Endothelial cell of umbilical vein (primary cell): ENCODE data around the gene ETV6. TPM values are rescaled to one million over a fixed set of nuclear protein-coding genes. Genes with fewer than 3 reads are reported as not detected.

Experiments
- BruUV-seq: library from RNA; stranded (reverse); fragments of 400-500 nt; replicated peaks from 2 replicates; lab custom pipeline; 2021; lab: Mats Ljungman, UMichigan
- CTCF ChIA-PET: fragments of 300-600, 350-600 bp; sonication (Branson Sonifier 250); formaldehyde crosslinking; loops from one replicate; lab custom pipeline; 2021; ENCODE audit warnings: antibody characterized with exemption, inconsistent platforms; lab: Charles Lee
- POLR2A ChIA-PET: fragments of 300-600, 350-600 bp; sonication (Branson Sonifier 250); formaldehyde crosslinking; loops from one replicate; lab custom pipeline; 2021; ENCODE audit warnings: antibody characterized with exemption, inconsistent platforms; lab: Charles Lee
- DNase-seq: peaks from one replicate; pipeline ENCODE4 v3.0.0-alpha.2; 2011; ENCODE audit warnings: low read depth, low spot score
- FAIRE-seq: peaks from 2 replicates; lab custom pipeline; 2011; peaks lifted over from hg19 to GRCh38; lab: Jason Lieb, UNC
- H2AFZ ChIP-seq: 2 replicates; pipeline ENCODE4 v1.6.0; 2012; ENCODE audit warnings: low read depth, low read length, control low read depth, inconsistent platforms
- H3K27ac ChIP-seq: 2 replicates; pipeline ENCODE4 v1.5.1; 2011; ENCODE audit warnings: low read depth, mild to moderate bottlenecking, control low read depth, low read length, moderate library complexity; ENCODE audit not compliant: insufficient read depth
- H3K27me3 ChIP-seq, 2 experiments: 2 replicates each; pipeline versions ENCODE4 v1.6.0 to v1.6.1; 2011; ENCODE audit warnings: low read length in 2 of 2, mixed read lengths in 1 of 2; ENCODE audit not compliant: control insufficient read depth in 2 of 2, insufficient read depth in 2 of 2
- H3K36me3 ChIP-seq, 2 experiments: 2 replicates in 1 of 2; 3 replicates in 1 of 2; pipeline ENCODE4 v1.5.1; 2011; ENCODE audit warnings: low read length in 2 of 2, mild to moderate bottlenecking in 1 of 2, moderate library complexity in 1 of 2; ENCODE audit not compliant: control insufficient read depth in 2 of 2, insufficient read depth in 2 of 2; ENCODE audit errors: extremely low read depth in 1 of 2
- H3K4me1 ChIP-seq: 3 replicates; pipeline ENCODE4 v1.5.1; 2011; ENCODE audit warnings: mild to moderate bottlenecking, low read length; ENCODE audit not compliant: control insufficient read depth, insufficient read depth; ENCODE audit errors: extremely low read depth
- H3K4me2 ChIP-seq: 2 replicates; pipeline ENCODE4 v1.6.1; 2011; ENCODE audit warnings: low read length, control low read depth, mixed read lengths; ENCODE audit not compliant: insufficient read depth
- H3K4me3 ChIP-seq, 3 experiments: fragments of 200-600 bp in 1 of 3; sonication (generic), shearing (Covaris generic) in 1 of 3; replicated peaks in 1 of 3; 2 replicates each; pipeline ENCODE4 v1.5.1; 2011 to 2016; ENCODE audit warnings: control low read depth in 3 of 3, low read length in 3 of 3, mild to moderate bottlenecking in 2 of 3, inconsistent platforms in 1 of 3, low read depth in 1 of 3, moderate library complexity in 1 of 3; ENCODE audit not compliant: insufficient read depth in 1 of 3
- H3K79me2 ChIP-seq: 2 replicates; pipeline ENCODE4 v1.6.0; 2012; ENCODE audit warnings: low read length, inconsistent platforms; ENCODE audit not compliant: control insufficient read depth, insufficient read depth
- H3K9ac ChIP-seq: replicated peaks from 2 replicates; pipeline ENCODE3; 2011; ENCODE audit warnings: low read length, control low read depth; ENCODE audit not compliant: insufficient read depth; ENCODE audit errors: extremely low read depth
- H3K9me1 ChIP-seq: replicated peaks from 3 replicates; pipeline ENCODE4 v1.6.0; 2011; ENCODE audit warnings: mild to moderate bottlenecking, low read length; ENCODE audit not compliant: control insufficient read depth, insufficient read depth; ENCODE audit errors: extremely low read depth
- H3K9me3 ChIP-seq: replicated peaks from 2 replicates; pipeline ENCODE4 v1.5.1; 2012; ENCODE audit warnings: low read length, inconsistent platforms; ENCODE audit not compliant: control insufficient read depth, insufficient read depth
- H4K20me1 ChIP-seq: replicated peaks from 2 replicates; pipeline ENCODE3; 2011; ENCODE audit warnings: mild to moderate bottlenecking, low read length; ENCODE audit not compliant: control insufficient read depth, insufficient read depth; ENCODE audit errors: extremely low read depth
- EZH2 ChIP-seq: IDR thresholded peaks from 2 replicates; pipeline ENCODE4 v1.6.1; 2012; ENCODE audit warnings: borderline replicate concordance, low read depth, mild to moderate bottlenecking, moderate library complexity, low read length, inconsistent platforms; ENCODE audit not compliant: severe bottlenecking
- FOS ChIP-seq: IDR thresholded peaks from 2 replicates; pipeline ENCODE4 v1.6.1; 2011; ENCODE audit warnings: mild to moderate bottlenecking, low read length, moderate library complexity, borderline replicate concordance; ENCODE audit not compliant: insufficient read depth
- GATA2 ChIP-seq: IDR thresholded peaks from 2 replicates; pipeline ENCODE4 v1.7.0; 2011; ENCODE audit warnings: low read depth, mild to moderate bottlenecking, moderate library complexity, mixed read lengths, low read length; ENCODE audit not compliant: insufficient read length, insufficient read depth
- JUN ChIP-seq: IDR thresholded peaks from 2 replicates; pipeline ENCODE4 v1.6.1; 2011; ENCODE audit warnings: borderline replicate concordance, low read depth; ENCODE audit not compliant: insufficient read length, insufficient read depth
- MYC ChIP-seq: IDR thresholded peaks from one replicate; pipeline ENCODE4 v1.6.1; 2011; ENCODE audit warnings: mild to moderate bottlenecking, low read depth, low read length
- POLR2A ChIP-seq: IDR thresholded peaks from 2 replicates; pipeline ENCODE4 v1.6.1; 2012; ENCODE audit warnings: low read depth, mild to moderate bottlenecking, control low read depth, low read length
- POLR2AphosphoS5 ChIP-seq: IDR thresholded peaks from 2 replicates; pipeline ENCODE4 v1.6.1; 2012; ENCODE audit warnings: low read depth, mild to moderate bottlenecking, control low read depth, low read length, moderate library complexity; ENCODE audit not compliant: insufficient read depth
- dilution Hi-C: fragments of 300-500 bp; cut with MboI; formaldehyde crosslinking; loops from one replicate; pipeline ENCODE4 v1.15.0; 2019; ENCODE audit warnings: low sequenced_read_pairs; ENCODE audit not compliant: extremely low pct_ligation_motif_present
- intact Hi-C: fragments of 100-400 bp; cut with micrococcal nuclease; formaldehyde crosslinking; loops from one replicate; pipeline ENCODE4 v1.10.0; 2022
- polyA plus RNA-seq, 4 experiments: library from polyadenylated mRNA; depleted of rRNA in 3 of 4; stranded (reverse) in 3 of 4; unstranded in 1 of 4; fragments of >200 nt; gene quantifications; 2 replicates each; pipeline versions ENCODE4 v1.2.1 to v1.2.3, GENCODE V29; 2011 to 2012; ENCODE audit warnings: missing spikeins in 1 of 4
- total RNA-seq: library from RNA; stranded (reverse); gene quantifications from 2 replicates; pipeline ENCODE4 v1.2.3, GENCODE V29; 2021
- TF ChIP-seq, protein P1 (sequence below): IDR thresholded peaks from 2 replicates; pipeline ENCODE4 v1.6.1; 2011; ENCODE audit not compliant: insufficient read depth, insufficient read length
- TF ChIP-seq, protein P2 (sequence below), 2 donors: IDR thresholded peaks; 1 replicate in 1 of 2; 2 replicates in 1 of 2; pipeline ENCODE4 v1.5.1; 2011; ENCODE audit warnings: low read length in 2 of 2, mild to moderate bottlenecking in 2 of 2, moderate library complexity in 2 of 2, control low read depth in 1 of 2, inconsistent platforms in 1 of 2, low read depth in 1 of 2; ENCODE audit not compliant: insufficient read depth in 1 of 2; ENCODE audit errors: extremely low read depth in 1 of 2

The ETV6 gene
- total and polyA plus RNA-seq, 2 donors (not counting 3 experiments of a cell fraction or from before 2014, with no cell fraction given) = 15.9 to 57.1 TPM

DNA sequence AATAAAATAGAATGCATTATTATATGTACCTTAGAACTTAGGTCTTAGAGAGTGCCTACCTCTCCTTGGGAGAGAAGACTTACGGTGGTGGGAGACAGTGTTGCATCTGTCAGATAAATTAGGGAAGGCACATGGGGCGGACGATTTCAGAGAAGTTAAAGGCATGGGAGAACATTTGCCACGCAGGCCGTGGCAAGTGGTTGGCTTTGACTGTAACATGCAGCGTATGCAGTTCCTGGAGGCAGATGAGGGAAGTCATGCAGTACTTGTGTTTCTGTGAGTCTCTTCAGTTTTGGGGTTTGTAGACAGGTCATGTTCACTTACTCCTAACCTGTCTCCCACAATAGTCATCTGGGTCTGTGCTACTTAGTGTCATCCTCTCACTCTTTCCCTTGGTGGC is 43.6 kb downstream of the ETV6 start:
- Histone ChIP-seq H3K4me1 (peaks cover 13% of the 10 kb centered on the region), H3K79me2 (peaks cover 82% of the 10 kb centered on the region), H3K4me3 (no peak overlapping the region), H3K9me1 (no peaks in the 10 kb centered on the region), H4K20me1 (peaks cover 5% of the 10 kb centered on the region), H2AFZ (no peak overlapping the region), H3K9ac (no peak overlapping the region), H3K9me3 (no peaks in the 10 kb centered on the region), H3K27me3 (no peaks in the 10 kb centered on the region), H3K27ac (no peak overlapping the region), H3K36me3 (no peaks in the 10 kb centered on the region), H3K4me2 (no peak overlapping the region)
- BruUV-seq = no TSS peak
- TF ChIP-seq GATA2 (no peak), POLR2AphosphoS5 (no peak), JUN (no peak)
- TF ChIP-seq, protein P1, sequence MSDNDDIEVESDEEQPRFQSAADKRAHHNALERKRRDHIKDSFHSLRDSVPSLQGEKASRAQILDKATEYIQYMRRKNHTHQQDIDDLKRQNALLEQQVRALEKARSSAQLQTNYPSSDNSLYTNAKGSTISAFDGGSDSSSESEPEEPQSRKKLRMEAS = no peak
- CTCF ChIA-PET = no interaction called here
- DNase-seq = no peak
- POLR2A ChIA-PET = no interaction called here
- dilution Hi-C loops = no loop called here
- no peak for FAIRE-seq
- intact Hi-C loops = no loop called here

DNA sequence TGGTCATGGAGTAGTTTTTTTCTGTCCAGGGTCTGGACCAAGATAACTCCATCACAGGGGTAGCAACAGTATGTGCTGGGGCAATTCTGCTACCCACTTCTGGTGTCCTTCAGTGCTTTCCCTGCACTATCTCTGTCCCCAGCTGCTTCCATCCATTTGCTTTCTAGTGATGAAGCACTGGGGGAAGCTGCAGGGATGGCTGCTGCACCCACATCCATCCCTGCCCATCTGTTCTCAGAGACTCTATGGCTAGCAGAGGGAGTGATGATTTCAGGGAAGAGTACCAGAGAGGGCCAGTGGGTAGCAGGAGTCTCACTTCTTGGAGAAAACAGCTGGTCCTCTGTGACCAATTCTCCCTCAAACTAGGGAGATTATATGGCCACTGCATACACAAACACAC is 44.1 kb downstream of the ETV6 start:
- peaks cover 82% of the 10 kb centered on the region for H3K79me2 ChIP-seq
- H3K27ac ChIP-seq = no peak overlapping the region
- ChIA-PET POLR2A (no interaction called here), CTCF (no interaction called here)
- H3K36me3 ChIP-seq = no peaks in the 10 kb centered on the region
- no peak overlapping the region for H3K4me2 ChIP-seq
- H3K4me3 ChIP-seq = no peak overlapping the region
- H3K9me3 ChIP-seq = no peaks in the 10 kb centered on the region
- no peaks in the 10 kb centered on the region for H3K9me1 ChIP-seq
- intact Hi-C loops = no loop called here
- H4K20me1 ChIP-seq = peaks cover 3% of the 10 kb centered on the region
- TF ChIP-seq, protein P2, sequence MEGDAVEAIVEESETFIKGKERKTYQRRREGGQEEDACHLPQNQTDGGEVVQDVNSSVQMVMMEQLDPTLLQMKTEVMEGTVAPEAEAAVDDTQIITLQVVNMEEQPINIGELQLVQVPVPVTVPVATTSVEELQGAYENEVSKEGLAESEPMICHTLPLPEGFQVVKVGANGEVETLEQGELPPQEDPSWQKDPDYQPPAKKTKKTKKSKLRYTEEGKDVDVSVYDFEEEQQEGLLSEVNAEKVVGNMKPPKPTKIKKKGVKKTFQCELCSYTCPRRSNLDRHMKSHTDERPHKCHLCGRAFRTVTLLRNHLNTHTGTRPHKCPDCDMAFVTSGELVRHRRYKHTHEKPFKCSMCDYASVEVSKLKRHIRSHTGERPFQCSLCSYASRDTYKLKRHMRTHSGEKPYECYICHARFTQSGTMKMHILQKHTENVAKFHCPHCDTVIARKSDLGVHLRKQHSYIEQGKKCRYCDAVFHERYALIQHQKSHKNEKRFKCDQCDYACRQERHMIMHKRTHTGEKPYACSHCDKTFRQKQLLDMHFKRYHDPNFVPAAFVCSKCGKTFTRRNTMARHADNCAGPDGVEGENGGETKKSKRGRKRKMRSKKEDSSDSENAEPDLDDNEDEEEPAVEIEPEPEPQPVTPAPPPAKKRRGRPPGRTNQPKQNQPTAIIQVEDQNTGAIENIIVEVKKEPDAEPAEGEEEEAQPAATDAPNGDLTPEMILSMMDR (IDR thresholded peaks at IDR 0.05; ENCODE audit: extremely low read depth in 1 of 2, insufficient read depth in 1 of 2, low read depth in 1 of 2, low read length in 2 of 2) = no peak
- TF ChIP-seq MYC (no peak), GATA2 (no peak), EZH2 (no peak), FOS (no peak), POLR2AphosphoS5 (no peak), JUN (no peak), POLR2A (no peak)
- TF ChIP-seq, protein P1 = no peak
- BruUV-seq = no TSS peak
- H2AFZ ChIP-seq = no peak overlapping the region
- dilution Hi-C loops = no loop called here
- H3K4me1 ChIP-seq = peaks cover 18% of the 10 kb centered on the region
- no peak for FAIRE-seq
- no peak overlapping the region for H3K9ac ChIP-seq
- H3K27me3 ChIP-seq = no peaks in the 10 kb centered on the region
- DNase-seq = no peak
